GM19455 (cell line): ENCODE results near the gene KCNMA1.

Source experiments
- ATAC-seq: cut with Tn5 transposase; IDR thresholded peaks from one replicate; pipeline ENCODE4 v1.9.1; 2021; ENCODE audit not compliant: unreplicated experiment

KCNMA1 gene

DNA sequence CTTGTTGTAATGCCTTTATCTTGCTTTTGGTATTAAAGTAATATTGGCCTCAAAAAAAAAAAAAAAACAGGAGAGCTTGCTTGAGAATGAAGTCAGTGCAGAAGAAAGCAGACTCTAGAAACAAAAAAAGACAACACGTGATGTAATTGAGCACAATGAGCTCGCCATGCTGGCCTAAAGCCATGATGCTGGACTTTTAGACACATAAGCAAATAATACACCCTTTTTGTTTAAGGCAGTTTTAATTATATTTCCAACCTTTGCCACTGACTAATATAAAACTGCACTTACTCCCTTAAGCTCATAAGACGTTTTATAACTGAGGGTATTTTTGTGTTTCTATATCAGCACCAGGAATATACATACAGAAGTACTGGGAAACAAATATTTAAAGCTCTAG is 798.3 kb downstream of the KCNMA1 start:
- no peak for ATAC-seq

- ATAC-seq: no peak
These were observed 807.4 kb downstream of the KCNMA1 start for GRCh38 chr10:76830218-76830617.

DNA sequence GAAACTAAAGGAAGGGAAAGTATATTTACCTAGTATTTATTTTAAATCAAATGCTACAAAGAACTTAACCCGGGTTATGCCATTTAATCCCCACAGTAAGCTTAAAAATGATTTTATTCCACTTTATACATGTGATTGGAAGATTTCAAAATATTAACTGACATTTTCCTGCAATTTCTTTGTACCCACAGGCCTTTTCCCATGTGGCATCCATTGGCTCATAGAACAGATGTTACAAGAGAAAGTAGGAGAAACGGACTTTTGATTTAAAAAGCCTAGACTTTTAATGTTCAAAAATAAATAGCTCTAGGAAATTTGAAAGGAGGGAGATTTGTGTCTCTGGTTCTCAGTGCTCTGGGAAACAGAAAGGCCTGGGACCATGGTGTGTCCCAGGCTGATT is 807.9 kb downstream of the KCNMA1 start:
- no peak for ATAC-seq
